Right lobe of liver (tissue), 4 donors: ENCODE measurements around the gene EGFLAM.

Experiments used
- CTCF ChIP-seq, 4 donors: fragments of 200-600 bp in 3 of 4; fragments of 450-650 bp in 1 of 4; IDR thresholded peaks; one replicate each; pipeline versions ENCODE4 v1.5.1 to v1.8.0; 2016 to 2022; ENCODE audit warnings: antibody characterized with exemption in 4 of 4, mild to moderate bottlenecking in 2 of 4
- POLR2A ChIP-seq: fragments of 450-650 bp; IDR thresholded peaks from one replicate; pipeline ENCODE4 v1.6.1; 2017; ENCODE audit warnings: antibody characterized with exemption, mild to moderate bottlenecking
- donor health status: DM: no; HTN: no; CAD: no.
- donor health status: DM: no; HTN: no; CAD: no.
- donor health status: DM: no; HTN: yes; CAD: no.

- TF ChIP-seq CTCF (IDR thresholded peaks at IDR 0.05) (no peak), POLR2A (no peak)
Observed at GRCh38 chr5:38290028-38290653, 31.8 kb downstream of the EGFLAM start.
